Fibroblast of skin of left quadriceps (primary cell): Measurements from ENCODE around the gene ETS1.
"Not testable (repeated sequence)": the region's sequence is repeated elsewhere in the genome, so short reads cannot be mapped to it uniquely, and the experiment has no call there.

Source experiments
- DNase-seq, 2 experiments: peaks; one replicate each; pipeline ENCODE4 v3.0.0-alpha.2; 2013; ENCODE audit warnings: low read depth in 2 of 2

ETS1 gene

DNA sequence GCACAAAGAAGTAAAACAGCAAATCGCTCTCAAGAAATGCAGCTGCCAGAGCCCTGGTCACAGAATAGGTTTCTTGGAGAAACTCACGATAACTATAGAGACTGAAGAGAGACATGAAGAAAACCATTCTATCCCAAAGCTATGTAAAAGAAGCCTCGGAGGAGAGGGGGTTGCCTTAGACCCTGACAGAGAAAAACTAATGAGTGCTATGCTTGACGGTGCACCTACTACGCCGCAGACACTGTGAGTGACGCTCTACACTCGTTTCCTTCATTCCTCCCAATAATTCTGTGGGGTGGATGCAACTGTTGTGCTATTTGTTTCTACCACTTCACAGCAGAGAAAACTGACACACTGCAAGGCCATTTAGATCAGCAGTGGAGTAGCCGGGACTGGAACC is 121.8 kb downstream of the ETS1 start:
- no peak for DNase-seq

DNA sequence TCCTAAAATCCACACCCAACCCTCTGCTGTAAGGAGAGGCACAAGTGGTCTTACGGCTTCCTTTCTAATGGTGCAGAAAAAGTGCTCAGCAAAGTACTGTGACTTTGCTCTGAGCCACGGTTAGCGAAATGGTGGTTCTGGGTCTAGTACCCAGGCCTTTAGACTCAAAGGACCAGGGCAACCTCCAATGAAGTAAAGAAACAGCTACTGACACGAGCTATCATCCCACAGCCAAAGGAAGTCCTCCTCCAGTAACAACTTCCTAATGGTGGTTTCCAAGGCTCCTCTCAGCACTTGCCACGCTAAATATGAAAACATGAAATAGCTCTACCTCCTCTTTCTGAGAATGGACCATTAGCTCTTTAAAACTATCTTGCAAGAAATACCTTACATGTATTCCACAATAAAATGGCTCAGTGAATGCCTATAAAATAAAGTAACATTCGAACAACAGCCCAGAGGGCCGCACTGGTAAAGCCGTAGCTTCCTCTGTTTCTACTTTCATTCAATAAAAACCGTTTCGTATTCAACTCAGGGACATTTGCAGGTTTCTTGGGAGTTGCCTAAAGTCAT is 122.4 kb downstream of the ETS1 start:
- no peak for DNase-seq

- no peak for DNase-seq
Measured at GRCh38 chr11:128463979-128464378, 123.4 kb downstream of the ETS1 start.

DNA sequence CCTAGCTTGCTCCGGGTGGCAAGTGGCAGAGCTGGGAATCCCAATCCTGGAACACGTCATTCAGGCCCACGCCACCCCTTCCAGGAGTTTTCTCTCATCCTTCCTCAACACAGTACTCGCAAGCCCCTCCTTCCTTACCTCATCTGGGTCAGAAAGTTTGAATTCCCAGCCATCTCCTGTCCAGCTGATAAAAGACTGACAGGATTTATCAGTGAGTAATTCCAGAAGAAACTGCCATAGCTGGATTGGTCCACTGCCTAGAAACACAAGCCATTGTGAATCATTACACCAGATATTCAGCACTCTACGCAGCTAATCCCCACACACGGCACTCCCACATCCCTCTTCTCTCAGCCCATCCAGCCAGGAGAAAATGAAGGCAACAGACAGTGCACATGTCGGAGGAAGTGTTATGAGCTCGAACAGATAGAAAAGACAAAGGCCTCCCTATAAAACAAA is 124.0 kb downstream of the ETS1 start:
- DNase-seq: peak; percentile 61 to 64

DNA sequence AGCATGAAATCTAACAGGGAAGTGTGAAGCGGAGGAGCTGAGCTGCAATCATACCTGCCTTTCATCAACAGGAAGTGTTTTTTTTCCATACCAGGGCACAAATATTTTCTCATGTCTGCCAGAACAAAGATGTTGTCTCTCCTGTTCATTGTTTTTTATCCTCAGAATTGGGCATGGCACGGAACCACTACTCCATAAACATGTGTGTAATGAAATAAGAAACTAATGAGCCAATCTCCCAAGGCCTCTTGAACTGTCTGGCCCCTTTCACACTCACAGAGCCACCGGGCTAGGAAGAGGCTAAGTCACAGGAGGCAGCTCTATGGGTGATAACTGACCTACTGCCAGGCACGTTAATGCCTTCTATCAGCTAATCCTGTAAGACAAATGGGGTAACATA is 124.4 kb downstream of the ETS1 start:
- no peak for DNase-seq

DNA sequence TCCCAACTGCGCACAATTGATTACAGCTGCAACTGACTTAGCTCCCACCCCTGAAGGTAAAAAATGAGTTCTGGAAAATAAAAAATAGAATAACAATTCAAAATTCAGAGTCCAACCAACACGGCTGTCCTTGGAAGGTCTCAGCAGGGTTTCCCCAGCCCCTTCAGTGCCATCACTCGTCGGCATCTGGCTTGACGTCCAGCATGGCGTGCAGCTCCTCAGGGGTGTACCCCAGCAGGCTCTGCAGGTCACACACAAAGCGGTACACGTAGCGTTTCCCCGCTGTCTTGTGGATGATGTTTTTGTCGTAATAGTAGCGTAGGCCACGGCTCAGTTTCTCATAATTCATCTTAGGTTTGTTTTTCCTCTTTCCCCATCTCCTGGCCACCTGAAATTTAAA is 125.2 kb downstream of the ETS1 start:
- no peak for DNase-seq

GRCh38 chr11:128458321-128458720 is 129.0 kb downstream of the ETS1 start:
- peak; percentile 78 to 81 for DNase-seq

DNA sequence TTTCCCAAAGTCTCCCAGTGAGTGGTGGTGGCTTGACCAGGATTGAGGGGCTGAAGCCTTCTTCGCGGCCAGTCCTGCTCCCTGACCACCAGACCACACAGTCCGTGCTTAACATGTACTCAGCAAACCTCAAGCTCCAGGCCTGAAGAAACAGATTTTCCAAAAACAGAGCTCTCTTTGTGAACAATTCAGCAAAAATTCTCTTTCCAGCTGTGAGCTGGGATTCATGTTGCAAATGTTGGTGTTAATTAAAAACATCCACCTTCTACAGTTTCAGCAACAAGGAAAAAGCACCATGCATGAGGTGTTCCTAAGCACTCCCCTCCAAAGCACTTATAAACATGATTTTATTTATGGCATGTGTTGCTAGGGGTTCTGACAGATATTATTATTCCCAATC is 129.5 kb downstream of the ETS1 start:
- peak; percentile 67 for DNase-seq

DNA sequence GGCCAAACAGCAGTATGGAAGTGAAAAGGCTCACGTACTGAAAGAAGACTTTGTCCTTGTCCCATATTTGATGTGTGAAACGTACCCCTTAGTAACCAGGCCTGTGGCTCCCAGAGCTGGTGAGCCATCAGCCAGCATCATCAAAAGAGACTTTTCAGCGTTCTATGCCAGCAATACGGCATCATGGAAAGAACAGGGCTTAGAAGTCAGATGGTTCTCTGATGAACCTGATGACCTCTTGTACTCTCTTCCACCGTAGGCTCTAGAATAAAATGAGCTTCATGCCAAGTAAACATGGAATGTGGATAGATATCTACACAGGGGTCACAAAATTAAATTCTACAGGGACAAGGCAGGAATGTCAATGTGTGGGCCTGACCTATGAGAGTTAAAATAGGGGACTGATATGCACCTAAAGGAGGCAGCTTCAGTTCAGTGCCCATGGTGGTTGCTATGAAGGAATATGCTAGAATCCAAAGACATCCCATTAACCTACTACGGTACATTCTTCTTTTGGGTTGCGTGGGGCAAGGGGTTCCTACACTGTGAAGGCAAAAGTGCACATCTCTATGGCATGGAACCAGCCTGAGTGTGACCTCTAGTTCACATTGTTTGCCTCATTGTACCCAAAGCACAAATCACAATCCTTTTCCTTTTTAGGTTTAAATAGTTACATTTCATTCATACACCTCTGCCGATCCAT is 130.6 kb downstream of the ETS1 start:
- DNase-seq: no peak

- DNase-seq: no peak
Measured at GRCh38 chr11:128455766-128456165, 131.6 kb downstream of the ETS1 start.

GRCh38 chr11:128453444-128454336 is 133.7 kb downstream of the ETS1 start:
- peak; percentile 84 for DNase-seq

GRCh38 chr11:128451652-128452470 is 135.5 kb downstream of the ETS1 start:
- DNase-seq: no peak

- DNase-seq: no peak
Measured at GRCh38 chr11:128450882-128451651, 136.3 kb downstream of the ETS1 start.

DNA sequence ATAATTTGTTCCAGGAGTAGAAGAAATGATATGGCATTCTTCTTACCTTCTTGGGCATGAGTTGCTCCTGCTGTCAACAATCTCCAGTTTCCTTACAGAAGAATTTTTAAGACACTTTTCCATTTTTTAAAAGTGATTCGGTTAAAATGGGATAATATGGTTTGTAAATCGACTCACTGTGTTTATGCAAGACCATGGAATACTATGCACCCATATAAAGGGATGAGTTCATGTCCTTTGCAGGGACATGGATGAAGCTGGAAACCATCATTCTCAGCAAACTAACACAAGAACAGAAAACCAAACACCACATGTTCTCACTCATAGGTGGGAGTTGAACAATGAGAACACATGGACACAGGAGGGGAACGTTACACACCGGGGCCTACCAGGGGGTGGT is 136.9 kb downstream of the ETS1 start:
- DNase-seq: not testable (repeated sequence)

GRCh38 chr11:128448981-128449713 is 138.2 kb downstream of the ETS1 start:
- no peak for DNase-seq

- no peak for DNase-seq
Measured at GRCh38 chr11:128448200-128448886, 139.0 kb downstream of the ETS1 start.

- no peak for DNase-seq
Measured at GRCh38 chr11:128447233-128447632, 140.1 kb downstream of the ETS1 start.

DNA sequence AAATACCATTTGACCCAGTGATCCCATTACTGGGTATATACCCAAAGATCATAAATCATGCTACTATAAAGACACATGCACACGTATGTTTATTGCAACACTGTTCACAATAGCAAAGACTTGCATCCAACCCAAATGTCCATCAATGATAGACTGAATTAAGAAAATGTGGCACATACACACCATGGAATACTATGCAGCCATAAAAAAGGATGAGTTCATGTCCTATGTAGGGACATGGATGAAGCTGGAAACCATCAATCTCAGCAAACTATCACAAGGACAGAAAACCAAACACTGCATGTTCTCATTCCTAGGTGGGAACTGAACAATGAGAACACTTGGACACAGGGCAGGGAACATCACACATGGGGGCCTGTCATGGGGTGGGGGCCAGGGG is 141.4 kb downstream of the ETS1 start:
- DNase-seq: not testable (repeated sequence)

DNA sequence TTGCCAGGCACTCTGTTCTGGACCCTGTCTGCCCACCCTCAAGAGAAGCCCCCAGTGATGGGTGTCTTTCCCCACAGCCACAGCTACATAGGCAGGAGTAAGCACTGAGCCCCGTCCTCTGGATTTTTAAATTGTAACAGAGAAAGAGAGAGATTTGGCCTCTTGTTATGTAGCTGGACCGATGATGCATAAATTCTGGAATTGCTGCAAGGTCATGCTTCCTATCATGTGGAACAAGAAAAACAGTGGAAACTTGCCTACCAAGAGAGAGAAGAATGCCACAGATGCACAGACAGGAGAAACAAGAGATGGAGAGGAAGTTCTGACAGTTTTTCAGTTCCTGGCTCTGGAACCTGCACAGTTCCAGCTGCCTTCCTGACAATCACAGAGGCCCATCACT is 150.2 kb downstream of the ETS1 start:
- no peak for DNase-seq

DNA sequence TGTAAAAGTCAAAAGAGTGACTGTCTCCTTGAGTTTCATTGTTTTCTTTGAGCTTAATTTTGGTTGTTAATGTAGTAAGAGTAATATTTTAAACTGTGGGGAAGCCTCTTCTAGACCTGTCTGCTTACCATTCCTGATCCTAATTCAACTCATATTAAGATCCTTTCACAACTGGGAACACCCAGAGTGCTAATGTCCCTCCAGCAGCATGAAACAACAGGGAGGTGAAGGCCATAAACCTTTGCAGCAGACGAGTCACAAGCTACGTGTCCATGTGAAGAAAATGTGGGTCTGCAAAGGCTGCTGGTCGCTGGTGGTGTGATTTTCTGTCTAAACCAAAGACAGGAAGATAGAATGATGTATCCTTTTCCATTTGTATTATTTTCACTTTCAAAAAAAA is 152.5 kb downstream of the ETS1 start:
- DNase-seq: no peak
